Adrenal gland (tissue), 12 donors: Measurements from ENCODE around the gene SNPH. TPM values are rescaled to one million over a fixed set of nuclear protein-coding genes. Genes with fewer than 3 reads are reported as not detected.
A peak's percentile ranks its signal among the peaks of the same experiment; 100 is the strongest.

ENCODE experiments used
- DNase-seq, 7 donors: peaks; one replicate each; pipeline ENCODE4 v3.0.0-alpha.2; 2019 to 2020
- H3K27ac ChIP-seq, 5 donors: fragments of 200-600 bp; sonication (generic) in 4 of 5; 1 replicate in 3 of 5; 2 replicates in 2 of 5; pipeline versions ENCODE4 v1.5.1 to v1.8.0; 2016 to 2020; ENCODE audit warnings: mild to moderate bottlenecking in 1 of 5
- H3K27me3 ChIP-seq: fragments of 200-600 bp; 2 replicates; pipeline ENCODE4 v1.8.0; 2021
- H3K36me3 ChIP-seq, 2 donors: fragments of 200-600 bp; replicated peaks in 1 of 2; 1 replicate in 1 of 2; 2 replicates in 1 of 2; pipeline versions ENCODE4 v1.5.1 to v1.8.0; 2018 to 2022
- H3K4me1 ChIP-seq, 2 donors: fragments of 200-600 bp; replicated peaks in 1 of 2; 1 replicate in 1 of 2; 2 replicates in 1 of 2; pipeline versions ENCODE4 v1.5.1 to v1.8.0; 2018 to 2021
- H3K4me3 ChIP-seq, 4 donors: fragments of 200-600 bp; sonication (generic) in 3 of 4; one replicate each; pipeline ENCODE4 v1.5.1; 2016 to 2018
- H3K9me3 ChIP-seq, 3 donors: fragments of 200-600 bp; sonication (generic) in 1 of 3; replicated peaks in 1 of 3; 1 replicate in 2 of 3; 2 replicates in 1 of 3; pipeline versions ENCODE4 v1.5.1 to v1.8.0; 2016 to 2021
- CTCF ChIP-seq, 6 experiments: fragments of 450-650 bp in 4 of 6; fragments of 200-600 bp in 2 of 6; sonication (generic) in 1 of 6; IDR thresholded peaks; 1 replicate in 5 of 6; 2 replicates in 1 of 6; pipeline versions ENCODE4 v1.5.1 to v1.8.0; 2016 to 2021; ENCODE audit warnings: antibody characterized with exemption in 6 of 6, mild to moderate bottlenecking in 2 of 6, moderate library complexity in 1 of 6
- POLR2A ChIP-seq, 2 donors: fragments of 450-650 bp; IDR thresholded peaks; one replicate each; pipeline ENCODE4 v1.6.1; 2017; ENCODE audit warnings: antibody characterized with exemption in 2 of 2, mild to moderate bottlenecking in 2 of 2, moderate library complexity in 1 of 2
- WGBS, 4 donors: extraction: QIAGEN DNeasy Blood & Tissue Kit in 2 of 4; methylation state at CpG; one replicate each; pipeline versions ENCODE4 v1.1.5 to v1.1.7; 2013 to 2017; 5-methylcytosine and 5-hydroxymethylcytosine counted together
- intact Hi-C, 2 donors: fragments of 100-400 bp; cut with DNase I; formaldehyde crosslinking; loops; one replicate each; pipeline versions ENCODE4 v1.14.1 to v1.15.0; 2022 to 2023
- polyA plus RNA-seq, 3 donors: library from polyadenylated mRNA; stranded (reverse); fragments of 200-250 nt in 2 of 3; fragments of 350-450 nt in 1 of 3; fragmentation: Illumina TruSeq in 1 of 3; extraction: RNeasy Lipid Tissue Mini Kit (QIAGEN cat#74804) in 1 of 3; gene quantifications; one replicate each; pipeline ENCODE4 v1.2.3, GENCODE V29; 2013 to 2014
- total RNA-seq, 9 donors: library from RNA; depleted of rRNA in 4 of 9; stranded (reverse); fragments of >200 nt in 4 of 9; fragments of 120-200 nt in 1 of 9; fragmentation: NEBNext Ultra II Directional in 1 of 9; extraction: Animal tissue kit (Norgen Biotek cat#: 25700) in 1 of 9; gene quantifications; one replicate each; pipeline versions ENCODE4 v1.1.0 to v1.2.4, GENCODE V29; 2013 to 2023
- donor health status: healthy with polysubstance abuse.
- donor health status: Bipolar disorder and iron deficiency.
- donor health status: DM: yes; HTN: yes; CAD: no.
- donor health status: DM: no; HTN: no; CAD: no.
- donor health status: DM: no; HTN: no; CAD: no.
- donor health status: DM: yes; HTN: yes; CAD: no.

Gene SNPH
- total and polyA plus RNA-seq, 12 donors: 2.1 to 18.9 (median 5.8) TPM

GRCh38 chr20:1353956-1354355, 87.9 kb downstream of the SNPH start:
- intact Hi-C loops: no loop called here
- TF ChIP-seq CTCF (IDR thresholded peaks at IDR 0.05): no peak
- no peak for TF ChIP-seq POLR2A (IDR thresholded peaks at IDR 0.05)

GRCh38 chr20:1357921-1358671, 92.0 kb downstream of the SNPH start:
- H3K9me3 ChIP-seq: no peaks in the 10 kb centered on the region

More at GRCh38 chr20:1353956-1354355, 87.9 kb downstream of the SNPH start:
- peaks cover 0 to 3% (median 3%) of the 10 kb centered on the region in 3 donors for H3K9me3 ChIP-seq
- no peak overlapping the region for H3K27ac ChIP-seq
- DNase-seq: no peak
- H3K4me3 ChIP-seq: no peak overlapping the region
- no peaks in the 10 kb centered on the region for H3K27me3 ChIP-seq
- no peaks in the 10 kb centered on the region for H3K4me1 ChIP-seq
- no peaks in the 10 kb centered on the region for H3K36me3 ChIP-seq

More at GRCh38 chr20:1357921-1358671, 92.0 kb downstream of the SNPH start:
- intact Hi-C loops: no loop called here
- no peaks in the 10 kb centered on the region for H3K36me3 ChIP-seq
- no peak for TF ChIP-seq POLR2A (IDR thresholded peaks at IDR 0.05)
- TF ChIP-seq CTCF (IDR thresholded peaks at IDR 0.05): no peak
- no peaks in the 10 kb centered on the region for H3K27me3 ChIP-seq
- 86 to 93% (median 89%) methylated on average over 8 to 9 of the region's 9 CpGs for WGBS, 4 donors
- no peak overlapping the region for H3K27ac ChIP-seq
- H3K4me1 ChIP-seq: peaks cover 1 to 19% of the 10 kb centered on the region in 2 donors
- no peak overlapping the region for H3K4me3 ChIP-seq
- DNase-seq: peak in 1 of 7 donors; percentile 37

Other genes with a start within 250 kb of the SNPH start
- 100 to 1,000 TPM in 6 of 9 donors, 10 to 100 TPM in 3; 38.0 to 363 (median 126) TPM for gene PSMF1, start 147.7 kb upstream of the SNPH start, total RNA-seq
- gene PSMF1, start 147.7 kb upstream of the SNPH start, polyA plus RNA-seq: 100 to 1,000 TPM in 1 of 3 donors, 10 to 100 TPM in 2; 24.8 to 136 (median 30.0) TPM
- gene TMEM74B, start 81.3 kb upstream of the SNPH start, total RNA-seq: 1 to 10 TPM in 2 of 9 donors, under 1 TPM in 5, not detected in 2; 0.42 to 4.1 (median 0.97) TPM
- gene TMEM74B, start 81.3 kb upstream of the SNPH start, polyA plus RNA-seq: 1 to 10 TPM in 2 of 3 donors, under 1 TPM in 1; 0.24 to 9.5 (median 5.2) TPM
- gene C20orf202, start 62.8 kb upstream of the SNPH start, total RNA-seq: under 1 TPM in 6 of 9 donors, not detected in 3; 0.25 to 0.95 (median 0.39) TPM
- gene C20orf202, start 62.8 kb upstream of the SNPH start, polyA plus RNA-seq: under 1 TPM; 0.17 to 0.40 (median 0.29) TPM
- gene RAD21L1, start 40.2 kb upstream of the SNPH start, total RNA-seq: under 1 TPM in 1 of 9 donors, not detected in 8; 0.06 TPM
- gene RAD21L1, start 40.2 kb upstream of the SNPH start, polyA plus RNA-seq: under 1 TPM in 1 of 3 donors, not detected in 2; 0.07 TPM
- 1 to 10 TPM in 7 of 9 donors, under 1 TPM in 2; 0.43 to 7.6 (median 2.7) TPM for gene SDCBP2, start 62.8 kb downstream of the SNPH start, total RNA-seq
- gene SDCBP2, start 62.8 kb downstream of the SNPH start, polyA plus RNA-seq: 1 to 10 TPM; 2.4 to 3.8 (median 3.0) TPM
- gene FKBP1A, start 126.8 kb downstream of the SNPH start, total RNA-seq: 100 to 1,000 TPM in 7 of 9 donors, 10 to 100 TPM in 2; 51.7 to 571 (median 124) TPM
- 100 to 1,000 TPM; 111 to 917 (median 149) TPM for gene FKBP1A, start 126.8 kb downstream of the SNPH start, polyA plus RNA-seq
- 100 to 1,000 TPM in 5 of 9 donors, 10 to 100 TPM in 4; 52.5 to 491 (median 117) TPM for gene NSFL1C, start 200.6 kb downstream of the SNPH start, total RNA-seq
- 100 to 1,000 TPM in 1 of 3 donors, 10 to 100 TPM in 2; 46.1 to 510 (median 61.1) TPM for gene NSFL1C, start 200.6 kb downstream of the SNPH start, polyA plus RNA-seq
- 10 to 100 TPM in 6 of 9 donors, 1 to 10 TPM in 2, under 1 TPM in 1; 0.61 to 19.7 (median 12.2) TPM for gene SIRPB2, start 225.1 kb downstream of the SNPH start, total RNA-seq
- 1 to 10 TPM; 1.8 to 2.5 (median 1.9) TPM for gene SIRPB2, start 225.1 kb downstream of the SNPH start, polyA plus RNA-seq